Loucy (cell line): ENCODE measurements around the gene CREBL2.

Experiments used
- EZH2phosphoT487 ChIP-seq: fragments of 200-600 bp; IDR thresholded peaks from 2 replicates; pipeline ENCODE4 v1.6.1; 2018; ENCODE audit warnings: antibody characterized with exemption, mild to moderate bottlenecking, moderate library complexity, borderline replicate concordance
- TF ChIP-seq, protein P1 (sequence below): fragments of 200-600 bp; sonication (generic); conservative IDR thresholded peaks from 2 replicates; pipeline ENCODE4 v1.5.1; 2014; ENCODE audit warnings: mild to moderate bottlenecking, antibody characterized with exemption, low read length

DNA sequence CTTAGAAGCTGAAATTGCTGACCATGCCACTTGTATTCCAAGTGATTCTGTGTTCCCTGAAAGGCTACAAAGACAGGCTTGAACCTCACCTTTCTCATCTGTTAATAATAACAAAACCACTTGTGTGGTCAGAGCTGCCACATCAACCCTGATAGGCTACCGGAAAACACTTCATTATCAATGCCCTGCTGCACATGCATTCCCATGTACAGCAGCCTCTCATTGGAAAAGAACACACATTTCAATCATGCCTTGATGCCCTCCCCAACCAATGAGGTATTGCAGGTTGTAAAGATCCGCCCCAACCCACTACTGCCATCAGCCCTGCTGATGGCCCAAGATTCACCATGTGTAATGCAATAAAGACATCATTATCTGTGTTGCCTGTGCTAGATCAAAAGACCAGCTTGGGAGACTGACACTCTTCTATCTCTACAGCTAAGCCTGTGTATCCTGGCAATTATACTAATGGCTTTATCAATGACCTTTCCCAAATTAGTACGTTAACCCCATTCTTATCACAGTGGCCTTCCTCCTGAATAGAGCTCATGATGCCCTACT lies 81.5 kb downstream of the CREBL2 start:
- TF ChIP-seq, protein P1, sequence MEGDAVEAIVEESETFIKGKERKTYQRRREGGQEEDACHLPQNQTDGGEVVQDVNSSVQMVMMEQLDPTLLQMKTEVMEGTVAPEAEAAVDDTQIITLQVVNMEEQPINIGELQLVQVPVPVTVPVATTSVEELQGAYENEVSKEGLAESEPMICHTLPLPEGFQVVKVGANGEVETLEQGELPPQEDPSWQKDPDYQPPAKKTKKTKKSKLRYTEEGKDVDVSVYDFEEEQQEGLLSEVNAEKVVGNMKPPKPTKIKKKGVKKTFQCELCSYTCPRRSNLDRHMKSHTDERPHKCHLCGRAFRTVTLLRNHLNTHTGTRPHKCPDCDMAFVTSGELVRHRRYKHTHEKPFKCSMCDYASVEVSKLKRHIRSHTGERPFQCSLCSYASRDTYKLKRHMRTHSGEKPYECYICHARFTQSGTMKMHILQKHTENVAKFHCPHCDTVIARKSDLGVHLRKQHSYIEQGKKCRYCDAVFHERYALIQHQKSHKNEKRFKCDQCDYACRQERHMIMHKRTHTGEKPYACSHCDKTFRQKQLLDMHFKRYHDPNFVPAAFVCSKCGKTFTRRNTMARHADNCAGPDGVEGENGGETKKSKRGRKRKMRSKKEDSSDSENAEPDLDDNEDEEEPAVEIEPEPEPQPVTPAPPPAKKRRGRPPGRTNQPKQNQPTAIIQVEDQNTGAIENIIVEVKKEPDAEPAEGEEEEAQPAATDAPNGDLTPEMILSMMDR, result no peak
- no peak for TF ChIP-seq EZH2phosphoT487
